Measurements from ENCODE around the gene TPM4. TPM values are rescaled to one million over a fixed set of nuclear protein-coding genes. Genes with fewer than 3 reads are reported as not detected.

The TPM4 gene
- total RNA-seq, 1 donor = 1,233 TPM

GRCh38 chr19:16127080-16127479, 50.8 kb downstream of the TPM4 start:
- H3K4me2 ChIP-seq (ENCODE audit: insufficient read depth, low read length) = no peak overlapping the region
- no peaks in the 10 kb centered on the region for H3K9me3 ChIP-seq (ENCODE audit: low read depth, low read length)
- no peak for TF ChIP-seq CTCF (IDR thresholded peaks at IDR 0.05; ENCODE audit: extremely low read depth, low read depth, low read length)
- H3K27ac ChIP-seq (ENCODE audit: low read depth, low read length) = no peak overlapping the region
- H3K79me2 ChIP-seq (ENCODE audit: insufficient read depth, low read length) = no peaks in the 10 kb centered on the region
- no peak overlapping the region for H3K4me3 ChIP-seq (ENCODE audit: insufficient read depth, low read length)
- peaks cover 5% of the 10 kb centered on the region for H4K20me1 ChIP-seq (ENCODE audit: insufficient read depth, low read length)
- peaks cover 71% of the 10 kb centered on the region for H3K36me3 ChIP-seq (ENCODE audit: insufficient read depth, low read length)
- H3K27me3 ChIP-seq (ENCODE audit: insufficient read depth, low read length) = no peaks in the 10 kb centered on the region
- no peaks in the 10 kb centered on the region for H3K4me1 ChIP-seq (ENCODE audit: insufficient read depth, low read length)
- H2AFZ ChIP-seq (ENCODE audit: low read length) = no peak overlapping the region
- peak; percentile 29 for DNase-seq (ENCODE audit: insufficient read length, low spot score, missing footprints)

GRCh38 chr19:16127776-16128371, 51.6 kb downstream of the TPM4 start:
- no peak overlapping the region for H3K4me3 ChIP-seq (ENCODE audit: insufficient read depth, low read length)
- H3K4me1 ChIP-seq (ENCODE audit: insufficient read depth, low read length) = no peaks in the 10 kb centered on the region
- DNase-seq (ENCODE audit: insufficient read length, low spot score, missing footprints) = peak; percentile 78
- H3K79me2 ChIP-seq (ENCODE audit: insufficient read depth, low read length) = no peaks in the 10 kb centered on the region
- no peak overlapping the region for H3K4me2 ChIP-seq (ENCODE audit: insufficient read depth, low read length)
- no peak overlapping the region for H2AFZ ChIP-seq (ENCODE audit: low read length)
- no peaks in the 10 kb centered on the region for H3K27me3 ChIP-seq (ENCODE audit: insufficient read depth, low read length)
- H4K20me1 ChIP-seq (ENCODE audit: insufficient read depth, low read length) = peaks cover 5% of the 10 kb centered on the region
- H3K9me3 ChIP-seq (ENCODE audit: low read depth, low read length) = no peaks in the 10 kb centered on the region
- H3K27ac ChIP-seq (ENCODE audit: low read depth, low read length) = no peak overlapping the region
- H3K36me3 ChIP-seq (ENCODE audit: insufficient read depth, low read length) = peaks cover 71% of the 10 kb centered on the region
- TF ChIP-seq CTCF (IDR thresholded peaks at IDR 0.05; ENCODE audit: extremely low read depth, low read depth, low read length) = no peak

GRCh38 chr19:16131648-16132047, 55.4 kb downstream of the TPM4 start:
- Histone ChIP-seq H4K20me1 (ENCODE audit: insufficient read depth, low read length) (peaks cover 4% of the 10 kb centered on the region), H3K4me1 (ENCODE audit: insufficient read depth, low read length) (no peaks in the 10 kb centered on the region), H3K27me3 (ENCODE audit: insufficient read depth, low read length) (no peaks in the 10 kb centered on the region), H3K4me2 (ENCODE audit: insufficient read depth, low read length) (no peak overlapping the region), H2AFZ (ENCODE audit: low read length) (no peak overlapping the region), H3K4me3 (ENCODE audit: insufficient read depth, low read length) (no peak overlapping the region), H3K36me3 (ENCODE audit: insufficient read depth, low read length) (peaks cover 55% of the 10 kb centered on the region), H3K27ac (ENCODE audit: low read depth, low read length) (no peak overlapping the region), H3K9me3 (ENCODE audit: low read depth, low read length) (no peaks in the 10 kb centered on the region), H3K79me2 (ENCODE audit: insufficient read depth, low read length) (no peaks in the 10 kb centered on the region)
- TF ChIP-seq CTCF (IDR thresholded peaks at IDR 0.05; ENCODE audit: extremely low read depth, low read depth, low read length) = no peak
- DNase-seq (ENCODE audit: insufficient read length, low spot score, missing footprints) = peak; percentile 21

GRCh38 chr19:16133818-16134217, 57.5 kb downstream of the TPM4 start:
- no peaks in the 10 kb centered on the region for H3K9me3 ChIP-seq (ENCODE audit: low read depth, low read length)
- DNase-seq (ENCODE audit: insufficient read length, low spot score, missing footprints) = peak; percentile 90
- H3K4me3 ChIP-seq (ENCODE audit: insufficient read depth, low read length) = no peak overlapping the region
- H3K79me2 ChIP-seq (ENCODE audit: insufficient read depth, low read length) = no peaks in the 10 kb centered on the region
- TF ChIP-seq CTCF (IDR thresholded peaks at IDR 0.05; ENCODE audit: extremely low read depth, low read depth, low read length) = no peak
- H3K36me3 ChIP-seq (ENCODE audit: insufficient read depth, low read length) = peaks cover 37% of the 10 kb centered on the region
- no peak overlapping the region for H3K27ac ChIP-seq (ENCODE audit: low read depth, low read length)
- peaks cover 4% of the 10 kb centered on the region for H4K20me1 ChIP-seq (ENCODE audit: insufficient read depth, low read length)
- H3K4me2 ChIP-seq (ENCODE audit: insufficient read depth, low read length) = no peak overlapping the region
- no peaks in the 10 kb centered on the region for H3K27me3 ChIP-seq (ENCODE audit: insufficient read depth, low read length)
- H3K4me1 ChIP-seq (ENCODE audit: insufficient read depth, low read length) = no peaks in the 10 kb centered on the region
- no peak overlapping the region for H2AFZ ChIP-seq (ENCODE audit: low read length)
